Measurements from ENCODE around the gene WNT6.

WNT6 gene

DNA sequence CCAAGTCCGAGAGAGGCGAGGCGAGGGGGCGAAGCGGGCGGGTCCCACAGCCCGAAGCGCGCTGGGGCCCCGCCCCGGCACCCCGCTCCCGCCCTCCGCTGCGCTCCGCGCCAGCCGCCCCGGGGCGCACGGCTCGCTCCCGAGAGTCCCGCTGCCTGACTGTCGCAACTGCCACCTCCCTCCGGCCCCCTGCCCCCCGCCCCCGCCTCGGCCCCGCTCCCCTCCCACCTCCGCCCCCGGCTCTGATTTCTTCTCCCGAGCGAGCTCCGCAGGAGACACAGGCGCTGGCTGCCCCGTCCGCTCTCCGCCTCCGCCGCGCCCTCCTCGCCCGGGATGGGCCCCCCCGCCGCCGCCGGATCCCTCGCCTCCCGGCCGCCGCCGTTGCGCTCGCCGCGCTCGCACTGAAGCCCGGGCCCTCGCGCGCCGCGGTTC is at the start of gene WNT6:
TSS of gene WNT6 (plus strand) at position 250 of the 432 bp plus-strand sequence. CDS start 233 bp downstream, outside the sequence.
- peak; percentile 28 for DNase-seq (ENCODE audit: low read depth)
- TF ChIP-seq, protein P1, sequence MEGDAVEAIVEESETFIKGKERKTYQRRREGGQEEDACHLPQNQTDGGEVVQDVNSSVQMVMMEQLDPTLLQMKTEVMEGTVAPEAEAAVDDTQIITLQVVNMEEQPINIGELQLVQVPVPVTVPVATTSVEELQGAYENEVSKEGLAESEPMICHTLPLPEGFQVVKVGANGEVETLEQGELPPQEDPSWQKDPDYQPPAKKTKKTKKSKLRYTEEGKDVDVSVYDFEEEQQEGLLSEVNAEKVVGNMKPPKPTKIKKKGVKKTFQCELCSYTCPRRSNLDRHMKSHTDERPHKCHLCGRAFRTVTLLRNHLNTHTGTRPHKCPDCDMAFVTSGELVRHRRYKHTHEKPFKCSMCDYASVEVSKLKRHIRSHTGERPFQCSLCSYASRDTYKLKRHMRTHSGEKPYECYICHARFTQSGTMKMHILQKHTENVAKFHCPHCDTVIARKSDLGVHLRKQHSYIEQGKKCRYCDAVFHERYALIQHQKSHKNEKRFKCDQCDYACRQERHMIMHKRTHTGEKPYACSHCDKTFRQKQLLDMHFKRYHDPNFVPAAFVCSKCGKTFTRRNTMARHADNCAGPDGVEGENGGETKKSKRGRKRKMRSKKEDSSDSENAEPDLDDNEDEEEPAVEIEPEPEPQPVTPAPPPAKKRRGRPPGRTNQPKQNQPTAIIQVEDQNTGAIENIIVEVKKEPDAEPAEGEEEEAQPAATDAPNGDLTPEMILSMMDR (IDR thresholded peaks at IDR 0.05; ENCODE audit: insufficient read depth, low read depth, low read length, missing control alignments) = no peak
- H3K4me3 ChIP-seq (ENCODE audit: low read length) = peak within 1 kb of the TSS; percentile 22

DNA sequence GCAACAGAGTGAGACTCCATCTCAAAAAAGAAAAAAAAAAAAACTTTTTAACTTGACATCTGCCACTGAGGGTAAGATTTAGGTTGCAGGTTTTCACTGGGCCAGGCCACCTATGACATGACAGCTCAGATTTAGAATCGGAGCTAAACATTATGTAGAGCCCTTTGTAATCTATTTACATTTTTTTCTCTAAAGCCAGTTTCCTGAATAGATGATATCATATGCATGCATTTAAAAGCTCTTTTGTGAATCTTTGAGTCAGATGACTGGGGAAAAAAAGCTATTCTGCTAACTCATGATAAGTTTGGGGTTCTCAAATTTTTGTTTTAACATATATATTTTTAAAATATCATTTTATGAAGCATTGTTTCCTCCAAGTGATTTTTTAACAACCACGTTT is 49.3 kb upstream of the WNT6 start:
- no peak for DNase-seq (ENCODE audit: low read depth)
- H3K4me3 ChIP-seq (ENCODE audit: low read length) = no peak overlapping the region
- TF ChIP-seq, protein P1 (IDR thresholded peaks at IDR 0.05; ENCODE audit: insufficient read depth, low read depth, low read length, missing control alignments) = no peak

DNA sequence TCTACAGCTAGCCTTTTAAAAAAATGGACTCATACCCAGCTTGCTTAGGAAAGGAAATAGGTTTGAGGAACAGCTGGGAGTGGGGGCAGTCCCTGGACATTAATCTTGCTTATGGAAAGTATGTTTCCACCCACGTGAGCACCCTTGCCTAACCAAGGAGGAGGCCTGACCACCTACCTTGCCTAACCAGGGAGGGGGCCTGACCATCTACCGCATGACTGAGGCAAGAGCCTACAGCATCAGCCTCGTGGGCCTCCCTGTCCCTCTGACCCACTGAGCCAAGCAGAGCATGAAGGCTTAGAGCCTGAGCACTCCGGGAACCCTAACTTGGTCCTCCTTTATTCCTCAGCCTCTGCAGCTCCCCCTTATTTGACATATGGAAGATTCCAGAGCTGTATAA is 48.2 kb upstream of the WNT6 start:
- TF ChIP-seq, protein P1 (IDR thresholded peaks at IDR 0.05; ENCODE audit: insufficient read depth, low read depth, low read length, missing control alignments) = no peak
- no peak overlapping the region for H3K4me3 ChIP-seq (ENCODE audit: low read length)
- DNase-seq (ENCODE audit: low read depth) = no peak

DNA sequence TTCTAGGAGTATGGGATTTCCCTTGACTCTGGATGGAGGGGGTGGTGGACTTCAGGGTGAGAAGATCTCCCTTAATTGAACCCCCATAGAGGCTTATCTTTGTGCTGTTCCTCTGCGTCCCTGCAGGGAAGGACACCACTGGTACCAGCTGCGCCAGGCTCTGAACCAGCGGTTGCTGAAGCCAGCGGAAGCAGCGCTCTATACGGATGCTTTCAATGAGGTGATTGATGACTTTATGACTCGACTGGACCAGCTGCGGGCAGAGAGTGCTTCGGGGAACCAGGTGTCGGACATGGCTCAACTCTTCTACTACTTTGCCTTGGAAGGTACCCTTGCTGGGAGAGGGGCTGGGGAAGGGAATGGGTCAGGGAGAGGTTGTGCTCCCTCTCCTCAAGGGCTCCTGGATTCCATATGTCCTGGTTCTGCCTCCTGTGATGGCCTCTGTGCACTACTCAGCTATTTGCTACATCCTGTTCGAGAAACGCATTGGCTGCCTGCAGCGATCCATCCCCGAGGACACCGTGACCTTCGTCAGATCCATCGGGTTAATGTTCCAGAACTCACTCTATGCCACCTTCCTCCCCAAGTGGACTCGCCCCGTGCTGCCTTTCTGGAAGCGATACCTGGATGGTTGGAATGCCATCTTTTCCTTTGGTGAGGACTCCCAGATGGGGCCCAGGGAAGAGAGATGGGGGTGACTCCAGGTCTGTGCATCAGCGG is 47.3 kb upstream of the WNT6 start:
- TF ChIP-seq, protein P1 (IDR thresholded peaks at IDR 0.05; ENCODE audit: insufficient read depth, low read depth, low read length, missing control alignments) = no peak
- DNase-seq (ENCODE audit: low read depth) = no peak
- H3K4me3 ChIP-seq (ENCODE audit: low read length) = no peak overlapping the region

DNA sequence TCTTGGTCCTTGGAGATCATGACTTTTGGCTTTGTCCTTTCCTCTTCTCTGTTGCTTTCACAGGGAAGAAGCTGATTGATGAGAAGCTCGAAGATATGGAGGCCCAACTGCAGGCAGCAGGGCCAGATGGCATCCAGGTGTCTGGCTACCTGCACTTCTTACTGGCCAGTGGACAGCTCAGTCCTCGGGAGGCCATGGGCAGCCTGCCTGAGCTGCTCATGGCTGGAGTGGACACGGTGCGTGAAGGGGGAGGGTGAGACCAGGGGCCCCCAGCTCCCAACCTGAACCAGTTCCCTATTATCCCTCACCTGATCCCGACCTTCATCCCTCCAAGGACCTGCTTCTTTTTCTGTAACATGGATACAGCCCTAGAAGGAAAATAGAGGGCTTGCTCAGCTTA is 46.7 kb upstream of the WNT6 start:
- H3K4me3 ChIP-seq (ENCODE audit: low read length) = no peak overlapping the region
- TF ChIP-seq, protein P1 (IDR thresholded peaks at IDR 0.05; ENCODE audit: insufficient read depth, low read depth, low read length, missing control alignments) = no peak
- no peak for DNase-seq (ENCODE audit: low read depth)

DNA sequence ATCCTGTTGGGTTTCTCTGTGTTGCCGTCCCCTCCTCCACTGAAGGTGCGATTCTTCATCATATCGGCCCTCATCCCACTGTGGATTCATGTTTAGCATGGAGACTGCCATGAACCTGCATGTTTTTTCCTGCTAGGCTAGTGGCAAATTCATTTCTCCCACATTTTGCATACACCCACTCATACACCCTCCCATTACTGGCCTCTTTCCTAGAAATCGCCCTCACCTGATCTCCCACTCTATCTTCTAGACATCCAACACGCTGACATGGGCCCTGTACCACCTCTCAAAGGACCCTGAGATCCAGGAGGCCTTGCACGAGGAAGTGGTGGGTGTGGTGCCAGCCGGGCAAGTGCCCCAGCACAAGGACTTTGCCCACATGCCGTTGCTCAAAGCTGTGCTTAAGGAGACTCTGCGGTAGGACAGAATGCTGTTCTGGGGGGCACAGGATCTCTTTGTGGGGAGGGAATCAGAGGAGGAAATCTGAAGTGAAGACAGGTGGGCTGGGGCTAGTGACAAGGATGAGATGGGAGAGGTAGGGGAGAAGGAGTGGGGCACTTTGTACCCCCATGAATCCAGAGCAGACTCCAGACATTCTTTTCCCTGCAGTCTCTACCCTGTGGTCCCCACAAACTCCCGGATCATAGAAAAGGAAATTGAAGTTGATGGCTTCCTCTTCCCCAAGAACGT is 45.7 kb upstream of the WNT6 start:
- TF ChIP-seq, protein P1 (IDR thresholded peaks at IDR 0.05; ENCODE audit: insufficient read depth, low read depth, low read length, missing control alignments) = no peak
- no peak overlapping the region for H3K4me3 ChIP-seq (ENCODE audit: low read length)
- DNase-seq (ENCODE audit: low read depth) = no peak
